NCI-H2107 (cell line): ENCODE data around the gene FILIP1.
"Not testable (repeated sequence)": the region's sequence is repeated elsewhere in the genome, so short reads cannot be mapped to it uniquely, and the experiment has no call there.

Experiments
- DNase-seq: peaks from one replicate; lab custom pipeline; 2025; lab: John Stamatoyannopoulos, UW

Gene FILIP1

DNA sequence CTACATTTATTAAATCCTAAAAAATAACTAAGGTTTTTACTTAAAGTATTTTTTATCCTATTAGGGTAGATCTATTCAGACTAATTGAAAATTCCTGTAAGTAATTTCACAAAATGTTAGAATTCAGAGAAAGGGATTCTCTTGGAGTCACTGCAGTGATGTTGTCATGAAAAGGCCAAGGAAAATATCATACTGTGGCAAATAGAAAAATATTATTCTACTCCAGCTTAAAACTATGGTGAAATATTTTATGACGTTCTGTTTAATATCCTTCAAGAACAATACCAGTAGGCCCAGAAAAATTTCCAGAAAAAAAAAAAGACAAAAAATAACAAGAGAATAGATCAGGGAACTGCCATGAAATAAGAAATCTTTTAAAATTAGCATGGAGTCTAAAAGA lies 73.6 kb downstream of the FILIP1 start:
- DNase-seq: no peak

DNA sequence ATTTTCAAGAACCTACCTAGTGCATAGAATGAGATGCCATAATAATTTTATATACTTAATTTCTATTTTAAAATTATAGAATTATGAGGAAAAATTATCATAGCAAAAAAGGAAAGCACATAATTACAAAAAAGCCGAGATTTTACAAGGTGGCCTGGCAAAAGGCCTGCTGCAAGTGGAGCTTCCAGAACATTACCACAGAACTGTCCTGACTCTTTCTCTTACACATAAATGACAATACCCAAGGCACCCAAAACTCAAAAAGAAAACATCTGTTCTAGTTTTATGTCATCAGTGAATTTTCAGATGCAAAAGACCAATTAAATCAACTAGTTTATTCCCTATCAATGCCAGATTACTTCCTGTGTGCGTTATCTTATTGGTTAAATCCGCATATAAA lies 74.2 kb downstream of the FILIP1 start:
- no peak for DNase-seq

DNA sequence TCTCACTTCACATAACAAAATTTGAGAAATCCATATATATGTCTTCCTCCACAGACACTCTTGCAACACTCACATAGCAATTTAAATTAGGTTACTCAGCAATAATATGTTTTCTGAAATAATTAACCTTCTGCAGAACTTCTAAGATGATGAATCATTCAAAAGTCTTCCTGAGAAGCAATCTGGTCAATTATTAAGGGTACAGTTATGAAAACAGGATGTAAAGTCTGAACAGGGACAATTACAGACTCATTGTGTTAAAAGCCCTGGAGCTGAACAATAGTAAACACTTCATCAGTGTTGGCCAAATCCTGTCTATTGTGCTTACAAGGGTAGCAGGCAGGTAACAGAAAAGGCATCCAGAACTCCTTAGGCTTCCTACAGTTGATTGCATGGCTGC lies 75.4 kb downstream of the FILIP1 start:
- no peak for DNase-seq

DNA sequence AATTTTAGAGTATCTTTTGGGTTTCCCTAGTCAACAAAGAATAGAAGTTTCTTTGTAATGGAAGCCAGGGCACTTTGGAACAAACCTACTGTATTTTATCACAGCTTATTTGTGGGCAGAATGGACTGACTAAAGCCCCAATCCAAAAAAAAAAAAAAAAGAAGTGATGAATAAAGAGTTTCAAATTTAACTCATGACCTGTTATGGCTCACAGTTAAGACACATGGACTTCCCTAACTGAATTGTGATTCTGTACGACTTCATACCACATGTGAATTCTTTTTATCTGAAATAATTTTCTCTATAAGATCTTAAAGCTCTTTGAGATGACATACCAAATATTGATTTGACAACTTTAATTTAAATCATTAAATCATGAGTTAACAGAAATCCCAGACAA lies 77.2 kb downstream of the FILIP1 start:
- DNase-seq: no peak

DNA sequence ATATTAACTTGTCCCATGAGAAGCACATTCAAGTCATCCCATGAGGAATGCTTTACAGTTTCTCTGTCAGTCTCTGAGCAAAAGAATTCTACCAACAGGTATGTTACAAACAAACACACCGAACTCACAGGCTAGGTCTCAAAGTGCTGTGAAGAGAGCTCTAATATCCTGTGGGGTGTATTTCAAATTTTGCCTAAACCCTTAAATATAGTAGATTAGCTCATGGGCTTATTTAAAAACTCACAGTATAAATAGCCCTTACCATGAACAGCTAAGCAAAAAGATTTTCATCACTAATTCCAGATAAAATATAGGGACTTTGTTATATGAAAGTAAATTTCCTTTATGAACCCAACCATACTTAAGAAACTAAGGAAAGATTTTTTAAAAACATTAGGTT lies 77.8 kb downstream of the FILIP1 start:
- DNase-seq: no peak

DNA sequence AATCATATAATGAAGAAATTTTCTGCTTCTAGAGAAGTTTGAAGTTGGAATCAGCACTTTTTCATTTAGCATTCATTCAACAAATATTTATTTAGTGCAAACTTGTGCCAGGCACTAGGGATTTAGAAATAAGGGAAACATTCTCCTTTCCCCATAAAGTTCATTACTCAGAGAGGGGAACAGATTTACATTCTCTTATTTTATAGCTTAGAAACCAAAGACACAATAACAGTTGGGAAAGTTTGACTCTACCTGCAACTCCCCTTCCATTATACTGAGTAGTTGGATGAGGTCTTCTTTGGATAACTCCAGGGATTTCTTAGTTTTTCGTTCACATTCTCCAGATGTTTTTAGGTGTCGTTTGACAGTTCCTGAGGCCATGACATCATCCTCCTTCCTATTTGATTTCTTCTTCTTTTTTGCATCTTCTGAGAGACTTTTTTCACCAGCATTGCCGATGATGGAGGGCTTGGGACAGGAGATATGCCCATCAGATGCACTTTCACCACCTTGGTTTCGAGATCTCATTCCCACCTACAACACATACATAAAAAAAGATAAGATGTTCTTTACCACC lies 79.1 kb downstream of the FILIP1 start:
- DNase-seq: no peak

DNA sequence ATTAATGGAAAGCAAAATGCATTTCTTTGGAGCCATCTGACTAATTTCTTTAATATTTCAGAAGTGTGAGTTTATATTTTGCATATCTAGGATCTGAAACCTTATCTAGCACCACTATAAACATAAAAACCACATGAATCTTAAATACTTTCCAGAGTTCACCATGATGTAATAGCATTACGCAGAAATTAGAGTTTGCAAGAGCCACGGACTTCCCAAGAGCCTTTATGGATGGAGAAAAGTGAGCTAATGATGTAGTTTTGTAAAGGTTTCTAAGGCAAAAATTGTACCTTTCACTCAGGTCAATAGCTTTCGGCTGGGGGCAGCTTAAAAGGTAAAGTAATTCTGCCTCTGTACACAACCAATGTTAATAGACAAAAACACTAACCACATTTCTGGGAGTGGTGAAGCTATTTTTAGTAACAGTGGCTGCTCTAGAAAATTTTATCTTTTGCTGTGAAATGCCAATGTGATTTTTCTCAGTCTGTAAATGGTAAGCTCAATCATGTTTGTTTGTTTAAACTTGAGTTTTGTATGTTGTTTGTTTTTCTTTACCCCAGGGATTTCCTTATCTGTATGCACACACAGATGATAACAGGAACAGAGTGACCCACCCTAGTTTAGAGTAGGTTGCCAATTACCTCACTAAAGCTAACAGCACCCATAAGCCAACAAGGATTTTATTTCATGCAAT lies 80.5 kb downstream of the FILIP1 start:
- no peak for DNase-seq

DNA sequence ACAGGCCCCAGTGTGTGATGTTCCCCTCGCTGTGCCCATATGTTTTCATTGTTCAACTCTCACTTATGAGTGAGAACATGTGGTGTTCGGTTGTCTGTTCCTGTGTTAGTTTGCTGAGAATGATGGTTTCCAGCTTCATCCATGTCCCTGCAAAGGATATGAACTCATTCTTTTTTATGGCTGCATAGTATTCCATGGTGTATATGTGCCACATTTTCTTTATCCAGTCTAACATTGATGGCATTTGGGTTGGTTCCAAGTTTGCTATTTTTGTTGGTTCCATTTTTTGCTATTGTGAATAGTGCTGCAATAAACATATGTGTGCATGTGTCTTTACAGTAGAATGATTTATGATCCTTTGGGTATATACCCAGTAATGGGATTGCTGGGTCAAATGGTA lies 83.0 kb downstream of the FILIP1 start:
- not testable (repeated sequence) for DNase-seq

DNA sequence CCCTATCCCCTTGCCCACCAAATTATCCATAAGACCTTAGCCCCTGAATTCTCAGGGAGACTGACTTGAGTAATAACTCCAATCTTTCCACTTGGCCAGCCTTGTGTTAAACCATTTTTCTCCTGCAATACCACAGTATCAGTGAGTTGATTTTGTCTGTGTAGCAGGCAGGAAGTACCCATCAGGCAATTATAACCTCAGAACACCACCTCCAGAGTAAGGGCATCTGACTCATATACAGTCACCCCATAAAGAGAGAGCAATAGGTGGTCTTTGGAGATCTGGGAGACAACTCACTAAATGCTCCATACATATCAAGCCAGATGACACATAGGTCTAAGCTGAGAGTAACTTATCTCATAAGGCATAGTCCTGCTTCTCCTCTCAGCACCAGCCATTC lies 83.7 kb downstream of the FILIP1 start:
- DNase-seq: no peak

DNA sequence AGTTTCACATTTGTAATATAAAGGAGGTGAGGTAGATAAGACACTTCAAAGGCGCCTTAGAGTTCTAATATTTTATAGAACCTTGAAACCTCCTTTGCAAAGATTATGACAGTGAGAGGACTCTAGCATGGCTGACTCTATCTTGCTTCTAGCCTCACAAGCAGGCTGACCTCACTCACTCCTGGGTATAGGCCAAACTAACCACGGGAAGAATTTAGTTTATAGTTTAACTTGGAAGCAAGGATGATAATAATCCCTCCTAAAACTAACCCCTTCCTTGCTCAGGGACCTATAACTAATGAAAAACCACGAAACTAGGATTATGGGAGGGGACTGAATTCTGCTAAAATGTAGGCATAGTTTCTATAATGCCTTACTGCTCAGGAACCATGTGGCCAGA lies 84.3 kb downstream of the FILIP1 start:
- no peak for DNase-seq

DNA sequence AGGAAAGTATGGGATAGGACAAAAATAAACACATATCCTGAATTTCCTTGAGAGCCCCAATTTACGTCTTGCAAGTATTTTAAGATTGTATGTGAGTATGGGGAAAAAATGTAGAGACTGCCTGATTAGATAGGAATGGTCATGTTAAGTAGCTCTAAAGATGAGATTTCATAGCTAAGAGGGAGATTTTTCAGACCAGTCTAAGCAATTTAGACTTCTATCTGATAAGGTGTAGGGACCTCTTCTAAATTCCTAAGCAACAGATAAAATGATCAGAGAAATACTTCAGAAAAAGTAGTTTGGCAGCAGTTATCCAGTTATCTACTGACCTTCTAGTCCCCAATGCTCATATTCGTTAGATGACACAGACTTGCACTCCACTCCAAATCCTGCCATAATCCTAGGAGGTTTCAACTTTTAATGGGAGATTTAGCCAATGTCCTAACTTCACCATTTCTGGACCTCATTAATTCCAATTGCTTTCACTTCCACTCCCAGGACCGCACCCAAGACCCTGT lies 90.0 kb downstream of the FILIP1 start:
- no peak for DNase-seq

DNA sequence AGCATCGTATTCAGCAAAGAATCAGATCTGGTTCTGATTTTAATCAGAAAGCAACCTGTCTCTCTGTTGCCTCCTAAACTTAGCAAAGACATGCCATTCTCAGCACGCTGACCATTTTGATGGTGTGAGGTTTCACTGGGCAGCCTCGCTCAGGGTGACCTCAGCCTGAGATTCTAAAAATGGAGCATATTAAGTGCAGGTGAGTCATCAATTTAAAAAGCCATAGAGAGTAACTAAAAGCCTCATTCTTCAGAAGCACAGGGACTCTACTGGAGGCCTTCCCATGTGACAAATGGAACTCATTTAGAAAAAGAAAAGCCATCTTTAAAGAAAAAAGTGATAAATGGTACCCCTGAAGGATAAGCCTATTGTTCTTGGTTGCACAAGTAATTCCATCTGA lies 91.3 kb downstream of the FILIP1 start:
- DNase-seq: no peak

DNA sequence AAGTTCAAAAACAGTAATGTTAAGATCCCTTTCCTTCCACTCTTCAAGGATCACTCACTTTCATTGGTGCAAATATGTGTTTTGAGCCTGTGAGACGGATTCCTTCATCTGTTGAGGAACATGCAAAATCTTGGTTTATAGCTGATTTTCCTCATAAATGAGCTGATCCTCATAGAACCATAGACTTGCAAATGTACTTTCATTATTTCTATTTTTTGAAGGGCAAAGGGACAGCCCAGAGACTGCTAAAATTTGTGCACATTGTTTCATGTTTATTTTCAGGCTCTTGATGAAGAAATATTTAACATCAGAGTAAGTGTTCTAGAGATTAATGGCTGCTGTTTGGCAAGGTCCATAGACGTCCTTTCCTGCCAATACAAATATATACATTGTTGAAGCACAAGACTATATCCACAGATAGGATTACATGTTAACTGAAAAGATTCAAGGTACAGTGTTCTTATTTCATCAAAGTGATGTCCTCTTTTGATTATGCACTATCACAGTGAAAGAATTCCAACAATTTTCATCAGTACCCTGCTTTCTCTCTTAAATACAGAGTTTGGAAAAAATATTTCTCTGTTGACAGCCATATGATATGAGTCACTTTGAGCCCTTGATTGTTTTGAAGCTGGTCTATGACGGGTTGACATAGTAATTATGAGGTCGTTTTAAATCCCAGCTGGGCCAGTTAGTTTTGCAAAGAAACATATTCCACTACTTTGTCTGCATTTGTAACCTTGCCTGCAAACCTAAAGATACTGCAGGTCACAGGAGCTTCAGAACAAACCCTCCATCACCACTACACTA lies 95.7 kb downstream of the FILIP1 start:
- DNase-seq: no peak

DNA sequence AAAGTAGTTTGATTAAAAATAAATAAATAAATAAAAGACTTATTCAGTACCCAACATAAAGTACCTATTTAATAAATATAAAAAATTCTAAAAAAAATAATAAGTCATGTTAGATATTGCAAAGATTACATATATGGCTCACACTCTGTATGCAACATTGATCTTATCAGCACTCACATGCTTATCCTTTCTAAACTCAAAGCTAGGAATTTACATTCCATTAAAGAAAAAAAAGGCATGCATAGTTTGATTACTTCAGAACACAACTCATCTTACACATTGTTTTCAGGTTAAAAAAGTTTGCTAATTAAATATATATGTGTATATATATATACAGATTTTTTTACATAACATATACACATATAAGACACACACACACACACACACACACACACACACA lies 96.4 kb downstream of the FILIP1 start:
- no peak for DNase-seq

DNA sequence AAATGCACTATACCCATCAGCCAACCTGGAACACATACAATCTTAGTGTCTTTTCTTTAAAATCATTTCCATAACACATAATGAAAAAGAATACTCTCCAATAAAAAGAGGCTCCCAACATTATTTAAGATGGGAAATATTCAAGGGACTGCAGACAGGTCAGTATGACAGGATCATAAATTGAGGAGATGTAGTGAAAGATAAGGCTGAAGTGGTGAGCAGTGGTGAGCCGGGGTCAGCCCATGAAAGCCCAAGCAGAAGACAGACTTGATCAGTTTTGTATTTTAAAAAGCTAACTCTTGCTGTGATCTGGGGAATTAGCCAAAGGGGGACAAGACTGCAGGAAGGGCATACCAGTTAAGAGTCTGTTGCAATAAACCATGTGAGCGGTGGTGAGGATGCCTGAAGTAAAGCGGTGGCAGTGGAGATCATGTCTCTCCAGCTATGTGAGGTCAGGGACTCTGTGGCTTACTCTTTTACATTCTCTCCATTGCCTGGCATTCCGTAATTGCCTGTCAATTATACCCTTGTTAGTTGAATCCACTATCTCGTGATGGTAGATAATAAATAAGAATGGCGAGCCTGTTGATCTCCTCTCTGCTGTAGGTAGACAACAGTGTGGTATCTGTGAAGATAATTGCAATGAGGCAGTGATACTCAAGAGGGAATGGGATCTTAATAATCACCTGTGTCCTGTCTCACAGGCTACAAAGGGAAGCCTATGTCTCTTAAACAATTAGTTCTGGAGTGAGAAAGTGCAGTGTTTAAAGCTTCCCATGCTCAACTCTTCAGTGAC lies 97.4 kb downstream of the FILIP1 start:
- no peak for DNase-seq

DNA sequence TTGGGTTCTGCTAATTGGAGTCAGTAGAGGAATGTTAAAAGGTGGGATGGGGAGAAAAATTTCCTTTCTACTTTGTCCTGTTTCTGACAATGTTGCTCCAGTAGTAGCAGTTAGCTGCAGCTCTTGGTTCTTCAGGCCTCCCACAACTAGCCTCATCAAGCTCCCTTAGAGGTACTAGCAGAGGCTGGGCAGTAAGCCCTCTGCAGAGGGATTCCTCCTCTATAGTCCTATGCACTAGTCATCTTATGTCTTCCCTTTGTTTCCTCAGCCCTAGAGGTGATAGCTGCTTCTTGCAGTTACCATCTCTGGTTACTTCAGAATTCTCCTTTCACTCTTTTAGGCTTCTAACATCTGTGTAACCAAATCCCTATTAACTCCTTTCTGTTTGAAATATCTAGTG lies 99.8 kb downstream of the FILIP1 start:
- no peak for DNase-seq

DNA sequence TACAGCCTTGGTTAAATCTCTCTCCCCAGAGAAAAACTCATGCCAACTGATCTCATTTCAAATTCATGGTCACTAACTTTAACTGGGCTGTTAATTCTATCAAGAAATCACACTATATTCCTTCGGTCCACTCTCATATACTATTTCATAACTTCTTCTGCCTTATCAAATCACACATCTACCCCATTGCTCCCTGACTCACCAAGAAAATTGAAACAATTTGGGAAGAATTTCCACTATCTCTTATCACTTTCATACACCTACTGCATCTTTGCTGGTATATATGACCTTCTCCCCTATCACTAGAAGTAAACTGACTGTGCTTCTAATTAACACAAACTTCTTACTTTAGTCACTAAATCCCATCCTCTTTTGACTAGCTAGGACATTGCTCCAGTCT lies 102.3 kb downstream of the FILIP1 start:
- DNase-seq: no peak

DNA sequence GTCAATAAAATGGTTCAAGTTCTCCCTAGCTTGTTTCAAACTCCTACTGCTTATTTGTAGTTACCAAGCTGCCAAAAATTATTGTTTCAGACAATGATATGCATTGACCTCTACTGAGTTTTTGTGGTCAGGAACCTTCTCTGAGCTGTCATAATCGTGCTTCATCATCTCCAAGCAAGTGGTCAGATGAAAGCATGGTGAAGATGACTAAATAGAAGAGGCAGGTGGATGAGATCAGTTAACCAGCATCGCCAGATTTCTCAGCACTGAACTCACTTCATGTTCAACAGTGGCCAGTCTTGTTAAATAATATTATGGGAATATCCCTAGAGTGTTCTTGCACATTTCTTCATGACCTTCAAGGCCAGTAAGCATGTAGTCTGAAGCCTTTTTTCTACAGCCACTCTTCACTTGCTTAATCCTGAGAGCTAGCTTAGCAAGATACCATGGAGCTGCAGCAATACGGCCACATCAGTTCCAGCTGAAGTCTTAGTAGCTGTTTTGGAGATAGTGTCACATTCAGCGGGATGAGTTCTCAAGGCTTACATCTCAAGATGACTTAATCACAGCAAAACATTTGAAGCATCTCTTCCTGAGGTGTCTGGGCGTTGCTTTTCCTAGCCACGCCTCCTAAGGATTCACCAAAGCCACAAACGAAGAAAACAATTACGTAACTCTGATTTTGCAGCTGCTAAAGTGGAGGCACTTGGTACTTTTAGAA lies 107.4 kb downstream of the FILIP1 start:
- DNase-seq: no peak

DNA sequence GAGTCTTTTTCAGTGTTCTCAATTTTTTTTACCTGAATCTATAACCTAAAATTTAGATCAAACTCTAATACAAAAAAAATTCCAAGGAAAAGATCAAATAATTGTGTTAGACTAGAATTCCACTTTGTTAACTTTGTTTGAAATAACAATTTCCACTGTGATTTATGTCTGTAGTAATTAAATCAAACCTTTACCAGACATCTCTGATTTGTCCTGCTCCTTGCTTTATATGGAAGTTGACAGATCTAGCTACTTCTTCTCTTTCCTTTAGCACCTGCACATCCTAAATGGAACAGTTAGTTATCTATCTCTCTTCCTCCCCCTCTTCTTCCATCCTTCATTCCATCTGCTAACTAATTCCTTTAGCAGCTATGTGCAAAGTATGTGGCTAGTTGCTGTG lies 109.5 kb downstream of the FILIP1 start:
- DNase-seq: no peak

DNA sequence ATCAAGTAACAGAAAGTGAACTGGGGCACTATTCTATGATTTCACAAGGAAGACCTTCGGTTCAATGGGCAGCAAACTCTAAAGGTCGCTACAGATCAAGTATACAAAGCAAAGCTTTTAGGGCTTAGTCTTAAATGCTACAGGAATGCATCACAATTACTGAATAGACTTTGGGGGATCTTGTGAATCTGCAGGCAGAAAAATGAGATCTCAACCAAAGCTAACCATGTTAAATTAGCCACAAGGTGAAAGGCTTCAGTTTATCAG lies 111.0 kb downstream of the FILIP1 start:
- no peak for DNase-seq

DNA sequence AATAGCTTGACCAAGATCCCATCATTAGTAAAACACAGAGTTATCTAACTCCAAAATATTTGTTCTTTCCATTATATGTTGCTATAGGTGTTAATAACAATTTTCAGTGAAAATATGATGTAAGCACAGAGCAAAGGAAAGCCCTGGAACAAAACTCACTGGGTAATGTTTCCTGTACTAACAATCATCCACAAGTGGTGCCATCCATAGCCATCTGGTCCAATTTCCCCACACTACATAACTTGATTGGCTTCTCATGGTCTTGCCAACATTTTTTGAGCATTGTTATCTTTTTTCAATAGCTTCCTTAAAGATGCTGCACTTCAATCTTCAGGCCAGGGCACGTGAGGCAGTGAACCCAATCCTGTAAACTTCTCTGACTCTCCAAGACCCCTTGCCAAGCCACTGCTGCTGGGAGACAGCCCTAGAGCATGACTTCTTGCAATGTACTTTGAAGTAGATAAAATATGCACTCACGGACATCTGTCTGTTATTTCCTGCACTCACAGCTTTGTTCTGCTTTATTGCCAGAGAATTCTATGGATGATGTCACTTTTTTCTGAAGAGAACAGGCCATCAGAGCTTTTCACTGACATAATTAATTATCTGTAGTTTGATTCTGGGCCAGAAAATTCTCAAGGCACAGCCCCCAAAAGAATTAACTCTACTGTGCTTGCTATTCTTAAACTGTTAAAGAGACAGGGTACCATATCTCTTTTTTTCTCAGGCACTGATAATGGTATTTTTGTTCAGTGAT lies 111.5 kb downstream of the FILIP1 start:
- DNase-seq: no peak
